ENCODE measurements around the gene ZBTB49.

The ZBTB49 gene

GRCh38 chr4:4281787-4282186 is 8.3 kb upstream of the ZBTB49 start:
- no peak for DNase-seq (ENCODE audit: low spot score)

GRCh38 chr4:4284827-4285618 is 5.0 kb upstream of the ZBTB49 start:
- DNase-seq (ENCODE audit: low spot score), result no peak

GRCh38 chr4:4288098-4288497 is 2.0 kb upstream of the ZBTB49 start:
- DNase-seq (ENCODE audit: low spot score), result no peak

GRCh38 chr4:4289055-4289454 is 996 bp upstream of the ZBTB49 start:
- DNase-seq (ENCODE audit: low spot score), result no peak

- no peak for DNase-seq (ENCODE audit: low spot score)
Measured at GRCh38 chr4:4289597-4289940, 482 bp upstream of the ZBTB49 start.

- no peak for DNase-seq (ENCODE audit: low spot score)
Measured at GRCh38 chr4:4293279-4293678, 3.2 kb downstream of the ZBTB49 start.

- no peak for DNase-seq (ENCODE audit: low spot score)
Measured at GRCh38 chr4:4296283-4296846, 6.3 kb downstream of the ZBTB49 start.

GRCh38 chr4:4299006-4299405 is 9.0 kb downstream of the ZBTB49 start:
- DNase-seq (ENCODE audit: low spot score), result no peak

GRCh38 chr4:4302001-4302400 is 11.9 kb downstream of the ZBTB49 start:
- no peak for DNase-seq (ENCODE audit: low spot score)

- DNase-seq (ENCODE audit: low spot score), result no peak
Measured at GRCh38 chr4:4302416-4302815, 12.4 kb downstream of the ZBTB49 start.

- no peak for DNase-seq (ENCODE audit: low spot score)
Measured at GRCh38 chr4:4306920-4307319, 16.9 kb downstream of the ZBTB49 start.

GRCh38 chr4:4308800-4309441 is 18.9 kb downstream of the ZBTB49 start:
- DNase-seq (ENCODE audit: low spot score), result no peak

GRCh38 chr4:4311193-4311592 is 21.1 kb downstream of the ZBTB49 start:
- no peak for DNase-seq (ENCODE audit: low spot score)

- DNase-seq (ENCODE audit: low spot score), result no peak
Measured at GRCh38 chr4:4315461-4316149, 25.6 kb downstream of the ZBTB49 start.

- no peak for DNase-seq (ENCODE audit: low spot score)
Measured at GRCh38 chr4:4316150-4316495, 26.1 kb downstream of the ZBTB49 start.

GRCh38 chr4:4317496-4318232 is 27.6 kb downstream of the ZBTB49 start:
- no peak for DNase-seq (ENCODE audit: low spot score)

GRCh38 chr4:4320528-4320927 is 30.5 kb downstream of the ZBTB49 start:
- no peak for DNase-seq (ENCODE audit: low spot score)

- DNase-seq (ENCODE audit: low spot score), result no peak
Measured at GRCh38 chr4:4320951-4321714, 31.1 kb downstream of the ZBTB49 start.

GRCh38 chr4:4321951-4322688 is 32.1 kb downstream of the ZBTB49 start:
- no peak for DNase-seq (ENCODE audit: low spot score)

GRCh38 chr4:4323705-4324534 is 33.9 kb downstream of the ZBTB49 start:
- DNase-seq (ENCODE audit: low spot score), result no peak
